GM12874 (cell line): ENCODE data around the gene EFNA5.

Experiments
- TF ChIP-seq, protein P1 (sequence below): IDR thresholded peaks from 2 replicates; pipeline ENCODE4 v1.5.1; 2011; ENCODE audit warnings: low read depth, mild to moderate bottlenecking, control low read depth, low read length, moderate library complexity; ENCODE audit not compliant: insufficient read depth

The EFNA5 gene

GRCh38 chr5:107542428-107542827, 128.3 kb downstream of the EFNA5 start:
- TF ChIP-seq, protein P1, sequence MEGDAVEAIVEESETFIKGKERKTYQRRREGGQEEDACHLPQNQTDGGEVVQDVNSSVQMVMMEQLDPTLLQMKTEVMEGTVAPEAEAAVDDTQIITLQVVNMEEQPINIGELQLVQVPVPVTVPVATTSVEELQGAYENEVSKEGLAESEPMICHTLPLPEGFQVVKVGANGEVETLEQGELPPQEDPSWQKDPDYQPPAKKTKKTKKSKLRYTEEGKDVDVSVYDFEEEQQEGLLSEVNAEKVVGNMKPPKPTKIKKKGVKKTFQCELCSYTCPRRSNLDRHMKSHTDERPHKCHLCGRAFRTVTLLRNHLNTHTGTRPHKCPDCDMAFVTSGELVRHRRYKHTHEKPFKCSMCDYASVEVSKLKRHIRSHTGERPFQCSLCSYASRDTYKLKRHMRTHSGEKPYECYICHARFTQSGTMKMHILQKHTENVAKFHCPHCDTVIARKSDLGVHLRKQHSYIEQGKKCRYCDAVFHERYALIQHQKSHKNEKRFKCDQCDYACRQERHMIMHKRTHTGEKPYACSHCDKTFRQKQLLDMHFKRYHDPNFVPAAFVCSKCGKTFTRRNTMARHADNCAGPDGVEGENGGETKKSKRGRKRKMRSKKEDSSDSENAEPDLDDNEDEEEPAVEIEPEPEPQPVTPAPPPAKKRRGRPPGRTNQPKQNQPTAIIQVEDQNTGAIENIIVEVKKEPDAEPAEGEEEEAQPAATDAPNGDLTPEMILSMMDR: no peak

GRCh38 chr5:107541400-107541799, 129.3 kb downstream of the EFNA5 start:
- TF ChIP-seq, protein P1: no peak

GRCh38 chr5:107539726-107540330, 130.9 kb downstream of the EFNA5 start:
- TF ChIP-seq, protein P1: no peak

- TF ChIP-seq, protein P1: no peak
Measured at GRCh38 chr5:107538805-107539445, 131.8 kb downstream of the EFNA5 start.

- TF ChIP-seq, protein P1: no peak
Measured at GRCh38 chr5:107538331-107538730, 132.4 kb downstream of the EFNA5 start.

DNA sequence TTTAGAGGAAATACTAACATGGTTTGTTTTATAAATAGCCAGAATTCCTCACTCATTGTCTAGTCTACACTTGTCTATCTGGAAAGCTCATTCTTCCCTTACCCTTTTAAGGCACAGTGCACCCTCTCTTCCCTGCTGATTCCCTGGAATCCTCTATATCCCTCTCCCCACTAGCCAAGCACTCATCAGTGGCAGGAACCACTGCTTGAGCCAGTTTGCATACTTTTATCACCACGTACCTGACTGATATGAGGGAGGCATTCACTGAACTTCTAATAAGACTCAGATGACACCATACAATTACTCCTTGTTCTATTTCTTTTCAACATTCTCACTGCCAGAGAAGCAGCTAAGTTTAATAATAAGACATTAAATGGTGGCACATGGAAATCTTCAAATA, 134.9 kb downstream of the EFNA5 start:
- TF ChIP-seq, protein P1: no peak

DNA sequence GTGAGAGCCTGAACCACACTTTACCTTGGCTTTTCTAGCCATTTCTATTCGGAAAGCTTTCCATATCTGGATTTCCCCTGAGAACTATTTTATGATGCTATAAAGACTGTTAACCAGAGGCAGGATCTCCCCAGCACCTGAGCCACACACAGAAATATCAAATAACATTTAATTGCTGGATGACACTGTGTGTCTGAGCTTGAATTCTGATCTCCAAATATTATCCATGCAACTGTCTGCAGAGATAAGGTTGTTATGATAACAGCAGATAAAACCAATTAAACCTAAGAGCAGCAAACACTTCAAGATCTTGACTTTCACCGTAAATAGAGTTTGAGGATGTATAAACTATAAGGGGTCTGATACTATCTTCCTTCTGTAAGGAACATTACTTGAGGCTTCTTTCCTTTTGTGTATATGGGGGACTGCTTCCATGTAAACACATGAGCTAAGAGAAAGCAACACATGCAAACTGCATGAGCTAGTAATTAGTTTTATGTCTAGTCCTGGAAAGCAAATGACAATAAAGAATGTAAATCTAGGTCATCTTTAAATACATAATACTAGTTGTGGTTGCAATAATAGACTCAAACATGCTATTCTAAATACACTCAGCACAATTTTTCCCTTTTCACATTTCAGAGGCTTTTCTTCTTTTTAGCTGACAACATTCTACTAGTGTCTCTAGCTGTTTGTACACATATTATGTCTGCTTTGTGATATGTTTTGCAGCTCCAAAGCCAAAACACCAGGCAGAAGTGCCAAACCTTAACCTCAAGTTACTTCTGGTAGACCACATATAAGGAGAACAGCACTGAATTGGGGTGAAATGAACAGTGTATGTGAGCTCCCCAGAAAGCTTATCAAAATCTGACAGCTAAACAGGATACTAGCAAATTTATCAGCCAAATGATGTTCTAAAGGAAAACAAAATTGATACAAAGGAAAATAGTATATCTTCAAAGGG, 136.5 kb downstream of the EFNA5 start:
- TF ChIP-seq, protein P1: no peak
